22Rv1 (cell line): ENCODE measurements around the gene MYEF2.

ENCODE experiments used
- H3K27ac ChIP-seq: fragments of 450-650 bp; 2 replicates; pipeline ENCODE4 v1.5.1; 2017
- ZFX ChIP-seq: fragments of 450-650 bp; IDR thresholded peaks from 2 replicates; pipeline ENCODE4 v1.6.1; 2017; ENCODE audit warnings: antibody characterized with exemption, borderline replicate concordance
- TF ChIP-seq, protein P1 (sequence below): fragments of 450-650 bp; IDR thresholded peaks from 2 replicates; pipeline ENCODE4 v1.5.1; 2017; ENCODE audit warnings: mild to moderate bottlenecking

Gene MYEF2

DNA sequence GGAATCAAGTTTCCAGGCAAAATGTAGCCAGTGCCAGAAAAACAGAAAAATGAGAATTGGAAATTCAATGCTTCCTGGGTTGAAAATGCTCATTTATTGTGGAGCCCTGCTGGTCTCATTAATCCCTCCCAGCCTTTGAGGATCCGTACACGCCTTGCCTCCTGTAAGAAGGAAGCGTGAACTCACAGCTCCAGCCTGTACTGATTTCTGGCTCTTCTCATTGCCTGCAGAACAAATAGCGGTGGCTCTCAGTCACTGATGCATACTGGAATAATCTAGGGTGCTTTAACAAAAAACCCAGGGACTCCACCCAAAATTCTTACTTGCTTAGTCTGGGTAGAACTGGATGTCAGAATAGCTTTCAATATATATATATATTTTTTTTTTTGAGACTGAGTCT, 86.6 kb downstream of the MYEF2 start:
- no peak for TF ChIP-seq ZFX
- TF ChIP-seq, protein P1, sequence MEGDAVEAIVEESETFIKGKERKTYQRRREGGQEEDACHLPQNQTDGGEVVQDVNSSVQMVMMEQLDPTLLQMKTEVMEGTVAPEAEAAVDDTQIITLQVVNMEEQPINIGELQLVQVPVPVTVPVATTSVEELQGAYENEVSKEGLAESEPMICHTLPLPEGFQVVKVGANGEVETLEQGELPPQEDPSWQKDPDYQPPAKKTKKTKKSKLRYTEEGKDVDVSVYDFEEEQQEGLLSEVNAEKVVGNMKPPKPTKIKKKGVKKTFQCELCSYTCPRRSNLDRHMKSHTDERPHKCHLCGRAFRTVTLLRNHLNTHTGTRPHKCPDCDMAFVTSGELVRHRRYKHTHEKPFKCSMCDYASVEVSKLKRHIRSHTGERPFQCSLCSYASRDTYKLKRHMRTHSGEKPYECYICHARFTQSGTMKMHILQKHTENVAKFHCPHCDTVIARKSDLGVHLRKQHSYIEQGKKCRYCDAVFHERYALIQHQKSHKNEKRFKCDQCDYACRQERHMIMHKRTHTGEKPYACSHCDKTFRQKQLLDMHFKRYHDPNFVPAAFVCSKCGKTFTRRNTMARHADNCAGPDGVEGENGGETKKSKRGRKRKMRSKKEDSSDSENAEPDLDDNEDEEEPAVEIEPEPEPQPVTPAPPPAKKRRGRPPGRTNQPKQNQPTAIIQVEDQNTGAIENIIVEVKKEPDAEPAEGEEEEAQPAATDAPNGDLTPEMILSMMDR, result no peak
- H3K27ac ChIP-seq, result no peak overlapping the region

DNA sequence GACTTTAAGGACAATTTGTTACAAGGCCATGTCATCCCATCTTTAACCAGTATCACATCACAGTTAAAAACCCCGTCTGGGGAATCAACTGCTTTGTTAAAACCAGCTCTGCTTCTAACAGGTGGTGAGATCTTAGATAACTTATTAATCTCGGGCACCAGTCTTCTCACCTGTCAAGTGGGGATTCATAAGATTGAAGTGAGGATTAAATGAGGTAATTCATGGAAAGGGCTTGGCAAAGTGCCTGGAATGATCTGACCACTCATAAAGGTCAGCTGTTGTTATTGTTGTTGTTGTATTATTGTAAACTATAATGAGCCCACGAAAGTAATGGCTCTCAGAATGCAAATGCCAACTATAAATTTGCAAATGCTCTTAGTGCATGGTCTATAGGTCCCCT, 87.4 kb downstream of the MYEF2 start:
- no peak overlapping the region for H3K27ac ChIP-seq
- TF ChIP-seq, protein P1, result no peak
- no peak for TF ChIP-seq ZFX

DNA sequence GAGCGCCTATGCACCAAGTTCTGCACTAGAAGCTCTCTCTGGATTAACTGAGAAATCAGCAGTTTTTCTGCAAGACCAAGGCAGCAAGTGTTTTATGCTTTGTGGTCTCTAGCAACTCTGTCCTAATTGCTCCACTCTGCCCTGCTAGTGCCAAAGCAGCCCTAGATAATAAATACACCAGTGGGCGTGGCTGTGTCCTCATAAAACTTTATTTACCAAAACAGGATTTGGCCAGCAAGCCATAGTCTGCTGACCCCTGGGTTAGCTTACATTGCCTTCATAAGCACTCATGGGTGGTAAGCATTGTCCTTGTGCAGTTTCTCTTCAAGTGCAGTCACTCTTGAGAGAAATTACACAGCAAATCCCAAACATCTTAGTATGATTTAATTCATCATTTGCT, 88.0 kb downstream of the MYEF2 start:
- H3K27ac ChIP-seq, result no peak overlapping the region
- TF ChIP-seq, protein P1, result no peak
- no peak for TF ChIP-seq ZFX

DNA sequence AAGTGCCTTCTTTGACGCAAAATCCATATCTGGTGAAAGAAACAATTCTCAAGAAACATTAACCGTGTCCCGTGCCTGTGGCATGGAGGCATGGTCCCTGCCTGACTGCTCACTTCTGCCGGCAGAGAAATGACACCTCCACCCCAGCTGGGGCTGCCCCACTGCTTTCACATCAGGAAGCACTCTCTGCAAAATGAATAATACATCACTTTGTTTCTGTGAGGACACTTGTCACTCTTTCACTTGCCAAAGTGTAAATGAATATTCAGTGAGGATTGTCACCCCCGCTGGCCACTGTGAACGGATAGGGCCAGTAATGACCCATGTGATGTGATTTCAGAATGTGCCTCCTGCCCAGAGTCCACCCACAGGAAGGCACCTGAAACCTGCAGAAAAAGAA, 88.4 kb downstream of the MYEF2 start:
- no peak overlapping the region for H3K27ac ChIP-seq
- TF ChIP-seq, protein P1, result no peak
- no peak for TF ChIP-seq ZFX

DNA sequence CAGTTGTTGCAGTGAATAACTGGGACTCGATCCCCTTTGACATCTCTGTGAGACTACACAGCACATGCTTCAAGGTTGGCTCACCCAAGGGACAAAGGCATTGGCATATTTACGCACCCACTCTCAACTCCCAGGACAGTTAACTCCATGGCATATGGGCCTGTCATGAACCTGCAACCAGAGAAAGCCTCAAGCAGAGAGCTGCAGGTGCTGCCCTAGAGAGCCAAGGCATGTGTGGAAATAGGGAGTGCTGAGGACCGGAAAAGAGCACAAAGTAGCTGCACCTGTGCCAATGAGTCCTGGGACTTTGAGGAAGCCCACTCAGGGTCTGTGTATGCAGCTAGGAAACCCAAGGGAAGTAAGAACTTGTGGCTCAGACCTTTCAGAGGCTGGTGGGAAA, 90.3 kb downstream of the MYEF2 start:
- H3K27ac ChIP-seq, result no peak overlapping the region
- TF ChIP-seq, protein P1, result no peak
- TF ChIP-seq ZFX, result no peak

DNA sequence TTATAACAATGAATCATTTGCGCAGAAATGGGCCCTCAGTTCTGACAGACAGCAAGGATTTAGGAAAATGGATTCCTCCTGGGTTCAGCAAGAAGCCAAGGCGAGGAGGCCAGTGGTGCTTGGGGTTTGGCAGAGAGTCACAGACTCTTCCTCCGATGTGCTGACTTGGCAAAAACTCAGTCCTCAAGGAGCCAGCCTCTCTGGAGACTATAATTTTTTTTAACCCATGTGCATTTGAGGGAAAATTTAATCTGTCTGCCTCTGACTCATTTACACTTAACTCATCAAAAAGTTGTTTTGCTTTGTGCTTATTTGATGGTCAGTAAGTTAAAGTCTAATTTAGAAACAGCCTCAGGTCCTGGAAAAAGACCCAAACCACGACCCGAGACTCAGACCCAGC, 91.5 kb downstream of the MYEF2 start:
- TF ChIP-seq, protein P1, result no peak
- TF ChIP-seq ZFX, result no peak
- no peak overlapping the region for H3K27ac ChIP-seq

DNA sequence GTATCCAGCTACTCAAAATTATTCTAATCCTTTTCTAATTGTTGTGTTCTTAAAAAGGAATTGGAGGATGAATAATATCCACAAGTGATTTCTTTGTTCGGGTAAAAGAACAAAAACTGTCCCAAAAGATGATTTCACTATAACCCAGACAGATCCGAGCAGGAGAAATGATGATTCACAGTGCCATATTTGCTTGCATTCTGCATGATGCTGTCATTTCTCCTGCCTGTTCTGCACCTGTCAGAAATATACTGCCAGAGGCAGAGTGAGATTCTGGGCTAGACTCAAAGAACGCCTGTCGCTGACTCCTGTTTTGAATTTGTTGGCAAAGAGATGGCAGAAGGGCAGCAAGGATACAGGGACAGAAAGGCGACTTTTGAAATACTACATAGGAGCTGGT, 92.0 kb downstream of the MYEF2 start:
- no peak overlapping the region for H3K27ac ChIP-seq
- TF ChIP-seq, protein P1, result no peak
- no peak for TF ChIP-seq ZFX
